ENCODE measurements around the gene ACADS. TPM values are rescaled to one million over a fixed set of nuclear protein-coding genes. Genes with fewer than 3 reads are reported as not detected.

ACADS gene
- polyA plus RNA-seq, 1 donor from 2014 or later = 3.6 TPM

- Histone ChIP-seq H4K20me1 (ENCODE audit: insufficient read depth) (no peaks in the 10 kb centered on the region), H3K27ac (ENCODE audit: low read length) (no peak overlapping the region), H2AFZ (ENCODE audit: low read depth, low read length) (no peak overlapping the region), H3K9ac (ENCODE audit: low read length) (no peak overlapping the region), H3K4me2 (ENCODE audit: low read length) (no peak overlapping the region), H3K36me3 (ENCODE audit: insufficient read depth, low read length) (peaks cover 5% of the 10 kb centered on the region), H3K9me3 (ENCODE audit: low read length) (no peaks in the 10 kb centered on the region), H3F3A (ENCODE audit: insufficient read depth, low read length, poor library complexity, severe bottlenecking) (no peaks in the 10 kb centered on the region), H3K27me3 (ENCODE audit: insufficient read depth, low read depth, low read length) (no peaks in the 10 kb centered on the region), H3K4me3 (ENCODE audit: low read length) (no peak overlapping the region), H3K9me2 (ENCODE audit: insufficient read depth, low read length) (no peaks in the 10 kb centered on the region), H3K79me2 (replicated peaks; ENCODE audit: insufficient read depth, low read length) (no peaks in the 10 kb centered on the region)
- TF ChIP-seq MXI1 (conservative IDR thresholded peaks at IDR 0.05; ENCODE audit: poor library complexity, severe bottlenecking) (no peak), POLR2AphosphoS5 (IDR thresholded peaks at IDR 0.05) (no peak), EZH2 (IDR thresholded peaks at IDR 0.05; ENCODE audit: borderline replicate concordance, insufficient read depth, low read length, poor library complexity, severe bottlenecking) (no peak), REST (IDR thresholded peaks at IDR 0.05; ENCODE audit: borderline replicate concordance) (no peak), EP300 (conservative IDR thresholded peaks at IDR 0.05; ENCODE audit: poor library complexity, severe bottlenecking) (no peak), RAD21 (conservative IDR thresholded peaks at IDR 0.05) (no peak)
These were observed 3.8 kb upstream of the ACADS start for GRCh38 chr12:120721866-120722265.

GRCh38 chr12:120722784-120723183 lies 2.8 kb upstream of the ACADS start:
- Histone ChIP-seq H3K36me3 (ENCODE audit: insufficient read depth, low read length) (peaks cover 5% of the 10 kb centered on the region), H3K27ac (ENCODE audit: low read length) (no peak overlapping the region), H3K9me2 (ENCODE audit: insufficient read depth, low read length) (no peaks in the 10 kb centered on the region), H3K9me3 (ENCODE audit: low read length) (no peaks in the 10 kb centered on the region), H3F3A (ENCODE audit: insufficient read depth, low read length, poor library complexity, severe bottlenecking) (no peaks in the 10 kb centered on the region), H3K4me2 (ENCODE audit: low read length) (no peak overlapping the region), H4K20me1 (ENCODE audit: insufficient read depth) (no peaks in the 10 kb centered on the region), H2AFZ (ENCODE audit: low read depth, low read length) (no peak overlapping the region), H3K27me3 (ENCODE audit: insufficient read depth, low read depth, low read length) (no peaks in the 10 kb centered on the region), H3K4me3 (ENCODE audit: low read length) (no peak overlapping the region), H3K79me2 (replicated peaks; ENCODE audit: insufficient read depth, low read length) (no peaks in the 10 kb centered on the region), H3K9ac (ENCODE audit: low read length) (no peak overlapping the region)
- TF ChIP-seq RAD21 (conservative IDR thresholded peaks at IDR 0.05) (no peak), EP300 (conservative IDR thresholded peaks at IDR 0.05; ENCODE audit: poor library complexity, severe bottlenecking) (no peak), EZH2 (IDR thresholded peaks at IDR 0.05; ENCODE audit: borderline replicate concordance, insufficient read depth, low read length, poor library complexity, severe bottlenecking) (no peak), REST (IDR thresholded peaks at IDR 0.05; ENCODE audit: borderline replicate concordance) (no peak), SMC3 (conservative IDR thresholded peaks at IDR 0.05; ENCODE audit: poor library complexity) (no peak), TAF1 (IDR thresholded peaks at IDR 0.05; ENCODE audit: low read depth) (no peak), CTCF (IDR thresholded peaks at IDR 0.05; ENCODE audit: poor library complexity, severe bottlenecking) (no peak), POLR2AphosphoS5 (IDR thresholded peaks at IDR 0.05) (no peak), MXI1 (conservative IDR thresholded peaks at IDR 0.05; ENCODE audit: poor library complexity, severe bottlenecking) (no peak)

Measured in neural cell (in vitro differentiated cells).